ENCODE measurements around the gene ADPRM.

DNA sequence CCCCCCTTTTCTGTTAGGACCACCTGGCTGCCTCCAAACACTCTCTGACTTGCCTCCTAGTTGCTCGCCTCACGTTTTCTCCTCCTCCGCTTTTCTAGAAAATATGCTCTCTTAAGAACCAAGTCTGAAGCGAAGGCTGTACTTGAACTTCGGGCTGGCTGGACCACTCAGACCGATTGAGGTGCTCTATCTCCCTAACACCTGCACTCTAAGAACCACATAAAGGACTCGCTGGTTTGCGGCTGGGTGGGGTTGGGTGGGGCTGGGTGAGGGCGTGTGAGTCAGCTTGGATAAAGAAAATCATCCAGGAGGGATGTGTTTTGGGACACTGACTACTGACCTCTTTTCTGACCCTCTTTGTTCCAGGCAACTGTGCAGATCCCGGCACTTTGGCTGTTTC is 55.3 kb downstream of the ADPRM start:
- no peak for TF ChIP-seq CTCF (IDR thresholded peaks at IDR 0.05 in 4 of 5, conservative IDR thresholded peaks at IDR 0.05 in 1 of 5)
- TF ChIP-seq POLR2A (IDR thresholded peaks at IDR 0.05): no peak

Data from gastrocnemius medialis (tissue), 4 donors.